ENCODE data around the gene INKA1.
"Not testable (repeated sequence)": the region's sequence is repeated elsewhere in the genome, so short reads cannot be mapped to it uniquely, and the experiment has no call there.

DNA sequence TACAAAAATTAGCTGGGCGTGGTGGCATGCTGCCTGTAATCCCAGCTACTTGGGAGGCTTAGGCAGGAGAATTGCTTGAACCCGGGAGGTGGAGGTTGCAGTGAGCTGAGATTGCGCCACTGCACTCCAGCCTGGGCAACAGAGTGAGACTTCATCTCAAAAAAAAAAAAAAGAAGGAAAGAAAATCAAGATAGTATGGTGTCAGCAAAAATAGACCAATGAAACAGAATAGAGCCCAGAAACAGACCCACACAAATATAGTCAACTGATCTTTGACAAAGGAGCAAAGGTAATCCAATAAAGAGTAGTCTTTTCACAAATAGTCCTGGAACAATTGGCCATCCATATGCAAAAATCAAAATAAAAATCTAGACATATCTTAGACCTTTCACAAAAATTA lies 20.1 kb downstream of the INKA1 start:
- TF ChIP-seq, protein P1, sequence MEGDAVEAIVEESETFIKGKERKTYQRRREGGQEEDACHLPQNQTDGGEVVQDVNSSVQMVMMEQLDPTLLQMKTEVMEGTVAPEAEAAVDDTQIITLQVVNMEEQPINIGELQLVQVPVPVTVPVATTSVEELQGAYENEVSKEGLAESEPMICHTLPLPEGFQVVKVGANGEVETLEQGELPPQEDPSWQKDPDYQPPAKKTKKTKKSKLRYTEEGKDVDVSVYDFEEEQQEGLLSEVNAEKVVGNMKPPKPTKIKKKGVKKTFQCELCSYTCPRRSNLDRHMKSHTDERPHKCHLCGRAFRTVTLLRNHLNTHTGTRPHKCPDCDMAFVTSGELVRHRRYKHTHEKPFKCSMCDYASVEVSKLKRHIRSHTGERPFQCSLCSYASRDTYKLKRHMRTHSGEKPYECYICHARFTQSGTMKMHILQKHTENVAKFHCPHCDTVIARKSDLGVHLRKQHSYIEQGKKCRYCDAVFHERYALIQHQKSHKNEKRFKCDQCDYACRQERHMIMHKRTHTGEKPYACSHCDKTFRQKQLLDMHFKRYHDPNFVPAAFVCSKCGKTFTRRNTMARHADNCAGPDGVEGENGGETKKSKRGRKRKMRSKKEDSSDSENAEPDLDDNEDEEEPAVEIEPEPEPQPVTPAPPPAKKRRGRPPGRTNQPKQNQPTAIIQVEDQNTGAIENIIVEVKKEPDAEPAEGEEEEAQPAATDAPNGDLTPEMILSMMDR (IDR thresholded peaks at IDR 0.05): not testable (repeated sequence)
- TF ChIP-seq POLR2A (IDR thresholded peaks at IDR 0.05): not testable (repeated sequence)

Data from lower leg skin (tissue), 3 donors.